ENCODE results near the gene SLC25A28.
A peak's percentile ranks its signal among the peaks of the same experiment; 100 is the strongest.
"Not testable (repeated sequence)": the region's sequence is repeated elsewhere in the genome, so short reads cannot be mapped to it uniquely, and the experiment has no call there.

Gene SLC25A28

DNA sequence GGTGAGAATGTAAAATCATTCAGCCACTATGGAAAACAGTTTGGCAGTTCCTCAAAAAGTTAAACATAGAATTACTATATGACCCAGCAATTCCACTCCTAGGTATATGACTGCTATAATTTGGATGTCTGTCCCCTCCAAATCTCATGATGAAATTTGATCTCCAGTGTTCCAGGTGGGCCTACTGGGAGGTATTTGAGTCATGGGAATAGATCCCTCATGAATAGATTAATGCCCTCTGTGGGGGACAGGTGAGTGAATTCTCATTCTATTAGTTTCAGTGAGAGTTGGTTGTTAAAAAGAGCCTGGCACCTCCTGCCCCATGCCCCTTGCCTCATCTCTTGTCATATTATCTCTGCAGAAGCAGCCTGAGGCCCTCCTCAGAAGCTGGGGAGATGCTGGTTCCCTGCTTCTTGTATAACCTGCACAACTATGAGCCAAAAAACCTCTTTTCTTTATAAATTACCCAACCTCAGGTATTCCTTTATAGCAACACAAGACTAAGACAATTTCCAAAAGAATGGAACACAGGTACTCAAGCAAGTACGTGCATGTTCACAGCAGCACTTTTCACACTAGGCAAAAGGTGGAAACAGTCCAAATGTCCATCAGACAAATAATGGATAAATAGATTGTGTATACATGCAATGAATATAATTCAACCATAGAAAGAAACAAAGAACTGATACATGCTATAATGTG lies 8.8 kb upstream of the SLC25A28 start:
- DNase-seq: no peak

DNA sequence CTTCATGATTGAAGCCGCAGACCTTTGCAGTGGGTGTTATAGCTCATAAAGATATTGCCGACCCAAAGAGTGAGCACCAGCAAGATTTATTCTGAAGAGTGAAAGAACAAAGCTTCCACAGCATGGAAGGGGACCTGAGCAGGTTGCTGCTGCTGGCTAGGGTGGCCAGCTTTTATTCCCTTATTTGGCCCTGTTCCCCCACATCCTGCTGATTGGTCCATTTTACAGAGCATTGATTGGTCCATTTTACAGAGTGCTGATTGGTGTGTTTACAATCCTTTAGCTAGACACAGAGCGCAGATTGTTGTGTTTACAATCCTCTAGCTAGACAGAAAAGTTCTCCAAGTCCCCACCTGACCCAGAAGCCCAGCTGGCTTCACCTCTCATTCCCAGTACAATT lies 4.9 kb upstream of the SLC25A28 start:
- not testable (repeated sequence) for DNase-seq

DNA sequence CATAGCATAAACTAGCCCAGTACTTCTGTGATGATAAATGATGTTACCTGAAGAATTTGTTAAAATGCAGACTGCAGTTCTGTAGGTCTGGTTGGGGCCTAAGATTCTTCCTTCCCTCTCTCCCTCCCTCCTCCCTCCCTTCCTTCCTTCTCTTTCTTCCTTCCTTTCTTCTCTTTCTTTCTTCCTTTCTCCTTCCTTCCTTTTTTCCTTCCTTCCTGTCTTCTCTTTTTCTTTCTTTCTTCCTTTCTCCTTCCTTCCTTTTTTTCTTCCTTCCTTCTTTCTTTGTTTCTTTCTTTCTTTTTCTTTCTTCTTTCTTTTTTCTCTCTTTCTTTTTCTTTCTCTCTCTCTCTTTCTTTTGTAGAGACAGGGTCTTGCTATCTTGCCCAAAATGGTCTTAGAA lies 3.7 kb upstream of the SLC25A28 start:
- DNase-seq: no peak

DNA sequence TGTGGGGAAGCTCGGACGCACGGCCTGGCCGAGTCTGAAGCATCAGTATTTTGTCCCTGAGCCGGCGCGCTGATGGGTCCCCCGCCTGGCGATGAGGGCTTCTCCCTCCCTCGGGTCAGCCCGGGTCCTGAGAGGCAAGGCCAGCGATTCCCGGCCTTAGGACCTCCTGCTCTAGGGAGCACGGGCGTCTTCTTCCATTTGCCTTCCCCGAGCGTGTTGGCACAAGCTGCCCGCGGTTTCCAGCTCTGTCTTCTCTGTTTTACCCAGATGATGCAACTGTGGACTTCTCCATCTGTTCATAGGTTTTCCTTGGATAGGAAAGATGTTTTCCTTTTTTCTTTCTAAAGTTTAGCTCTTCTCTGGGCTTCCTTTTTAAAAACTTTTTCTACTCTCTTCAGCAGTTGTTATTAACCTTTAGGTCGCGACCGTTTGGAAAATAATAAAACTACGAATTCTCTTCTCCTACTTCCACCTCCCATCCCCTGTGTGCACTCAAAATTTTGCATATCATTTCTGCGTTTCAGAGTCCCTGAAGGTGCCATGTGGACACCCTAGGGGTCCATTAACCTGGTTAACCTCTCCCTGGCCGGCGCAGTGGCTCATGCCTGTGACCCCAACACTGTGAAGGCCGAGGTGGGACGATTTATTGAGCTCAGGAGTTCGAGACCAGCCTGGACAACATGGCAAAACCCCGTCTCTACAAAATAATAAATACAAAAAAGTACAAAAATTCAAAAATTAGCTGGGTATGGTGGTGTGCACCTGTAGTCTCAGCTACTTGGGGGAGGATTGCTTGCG lies 1.4 kb upstream of the SLC25A28 start:
- peak in 1 of 2 experiments; percentile 63 for DNase-seq

DNA sequence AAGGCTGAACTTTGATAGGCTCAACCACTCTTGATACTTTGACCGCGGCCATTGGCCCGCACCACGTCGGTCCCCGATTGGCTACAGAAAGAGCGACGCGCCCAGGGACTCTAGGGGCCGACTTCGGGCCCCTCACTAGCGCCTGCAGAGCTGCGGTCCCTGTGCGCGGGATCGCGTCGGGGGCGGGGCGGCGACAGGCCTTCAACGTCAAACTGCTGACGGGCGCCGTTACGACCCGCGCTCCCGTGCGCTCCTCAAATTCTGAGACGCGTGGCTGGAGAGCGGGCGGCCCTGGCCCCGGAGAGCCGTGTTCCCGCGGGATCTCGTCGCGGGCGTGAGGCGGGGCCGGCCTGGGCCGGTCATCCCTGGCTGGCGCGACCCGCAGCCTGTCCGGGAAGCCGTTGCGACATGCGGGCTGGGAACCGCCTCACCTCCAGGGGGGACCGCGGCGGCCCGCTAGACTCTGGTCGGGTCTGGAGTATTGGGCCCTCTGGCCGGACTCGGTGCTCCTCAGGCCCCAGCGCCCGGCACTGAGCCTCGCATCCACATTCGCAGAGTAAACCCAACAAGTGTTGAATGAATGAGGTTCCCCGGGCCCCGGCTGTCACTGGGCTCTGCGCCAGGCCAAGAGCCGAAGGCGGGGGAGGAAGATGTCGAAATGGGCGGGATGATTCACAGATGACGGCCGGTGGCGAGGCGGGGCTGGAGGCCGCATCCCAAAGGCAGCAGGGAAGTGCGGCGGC lies 643 bp upstream of the SLC25A28 start:
- peak; percentile 78 to 83 for DNase-seq

DNA sequence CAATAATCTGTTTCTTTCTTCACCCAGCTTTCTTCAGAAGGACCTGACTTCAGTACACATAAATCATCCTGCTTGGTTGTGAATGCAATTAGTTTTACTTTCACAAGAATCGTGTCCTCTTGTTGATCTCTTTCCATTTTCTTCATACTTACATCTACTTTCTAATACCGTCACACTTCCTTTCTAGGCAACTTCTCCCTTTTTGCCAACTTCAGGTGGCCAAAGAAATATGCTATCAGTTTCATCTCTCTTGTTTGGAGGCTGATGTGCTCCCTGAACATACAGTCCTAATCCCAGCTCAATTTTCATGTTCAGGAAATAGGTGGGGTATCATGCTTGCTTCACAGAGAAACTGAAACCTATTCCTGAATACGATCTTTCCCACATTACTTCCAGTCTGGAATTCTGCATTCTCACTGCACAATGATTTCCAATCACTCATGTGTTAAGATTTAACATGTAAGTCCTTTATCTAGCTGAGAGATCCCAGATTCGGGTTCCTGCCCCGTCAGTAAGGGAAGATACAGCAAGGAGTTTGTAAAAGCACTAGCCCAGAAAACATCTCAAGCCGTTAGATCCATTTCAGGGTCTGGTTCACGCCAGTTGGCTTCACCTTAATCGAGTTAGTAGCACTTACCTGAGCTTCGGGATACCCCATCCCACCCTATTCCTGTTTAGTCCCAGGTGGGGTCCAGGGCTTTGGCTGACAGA lies 994 bp downstream of the SLC25A28 start:
- no peak for DNase-seq

DNA sequence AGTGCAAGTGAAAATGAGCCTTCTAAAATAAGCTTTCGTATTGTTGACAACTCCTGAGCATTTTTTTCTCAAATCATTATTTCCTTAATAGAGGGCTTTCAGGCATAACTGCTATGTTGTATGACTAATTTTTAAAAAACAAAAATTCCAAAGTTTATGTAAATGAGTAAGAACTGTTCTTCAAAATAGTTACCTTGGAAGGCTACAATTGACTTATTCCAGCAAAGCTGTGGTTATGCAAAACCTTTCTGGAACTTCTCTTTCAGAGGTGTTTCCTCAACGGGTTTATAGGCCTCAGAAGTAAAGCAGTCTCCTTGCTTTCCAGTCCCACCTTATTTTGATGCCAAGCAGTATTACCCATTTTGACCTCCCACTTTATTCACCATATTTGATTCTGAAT lies 2.5 kb downstream of the SLC25A28 start:
- DNase-seq: no peak

DNA sequence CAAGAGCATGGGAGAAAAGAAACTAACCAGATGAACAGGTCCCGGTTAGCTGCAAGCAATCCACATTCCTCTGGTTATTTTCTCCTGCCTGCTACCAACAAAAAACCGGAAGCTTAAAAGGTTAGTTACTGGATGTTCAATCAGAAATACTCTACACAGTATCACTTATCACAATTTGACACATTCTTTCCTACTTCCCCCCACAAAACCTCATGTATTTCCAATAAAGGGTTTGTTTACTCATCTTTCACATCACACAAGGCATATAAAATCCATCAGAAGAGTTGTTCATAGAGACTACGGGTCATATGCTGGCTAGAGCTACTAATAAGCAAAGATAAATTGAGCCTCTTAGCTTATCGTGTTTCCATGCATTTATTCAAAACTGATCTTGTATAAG lies 4.8 kb downstream of the SLC25A28 start:
- DNase-seq: no peak

DNA sequence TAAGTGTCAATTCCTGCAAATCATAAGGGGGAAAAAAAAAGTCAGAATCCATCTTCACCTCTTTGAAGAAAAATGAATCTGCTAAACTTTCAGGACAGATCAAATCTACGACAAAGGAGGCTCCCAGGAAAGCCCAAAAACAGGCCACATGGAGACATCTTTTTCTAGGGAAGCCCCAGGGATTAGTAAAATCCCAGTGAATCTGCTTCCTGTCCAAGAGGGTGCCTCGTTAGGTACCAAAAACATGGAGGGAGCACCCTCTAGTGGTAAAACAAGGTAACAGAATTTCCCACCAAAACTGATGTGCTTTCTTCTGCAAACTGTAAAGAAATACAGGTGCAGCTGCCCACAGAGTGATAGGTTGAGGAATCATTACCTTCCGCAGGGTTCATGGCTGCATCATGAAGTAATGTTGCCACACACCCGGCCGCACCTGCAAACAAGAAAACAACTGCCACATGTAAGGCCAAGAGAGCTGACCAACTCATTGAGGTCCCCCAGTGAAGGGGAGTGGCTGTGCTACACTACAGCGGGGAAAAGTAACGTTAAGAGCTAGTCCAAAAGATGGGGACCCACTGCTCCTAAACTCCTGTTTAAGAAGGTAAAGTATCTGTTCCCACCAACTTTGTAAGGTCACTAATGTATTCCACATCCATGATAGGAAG lies 7.9 kb downstream of the SLC25A28 start:
- DNase-seq: peak; percentile 44 to 55

DNA sequence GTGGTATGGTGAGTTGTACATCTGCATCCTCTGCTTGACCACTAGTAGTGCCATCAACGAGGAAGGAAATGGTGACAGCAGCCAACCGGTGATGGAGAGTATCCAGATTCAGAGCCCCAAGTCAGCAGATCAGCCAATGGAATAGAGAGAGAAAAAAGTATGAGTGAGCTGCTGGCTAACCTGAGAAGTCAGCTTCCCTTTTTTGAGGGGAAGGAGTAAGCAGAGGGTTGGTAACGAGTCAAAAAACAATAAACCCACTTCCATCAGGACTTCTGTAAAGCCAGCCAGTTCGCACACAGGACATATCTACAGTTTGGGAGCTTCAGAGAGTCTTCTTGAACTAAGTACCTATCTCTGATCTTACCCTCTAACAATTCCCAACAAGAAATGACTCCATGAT lies 8.9 kb downstream of the SLC25A28 start:
- DNase-seq: no peak

DNA sequence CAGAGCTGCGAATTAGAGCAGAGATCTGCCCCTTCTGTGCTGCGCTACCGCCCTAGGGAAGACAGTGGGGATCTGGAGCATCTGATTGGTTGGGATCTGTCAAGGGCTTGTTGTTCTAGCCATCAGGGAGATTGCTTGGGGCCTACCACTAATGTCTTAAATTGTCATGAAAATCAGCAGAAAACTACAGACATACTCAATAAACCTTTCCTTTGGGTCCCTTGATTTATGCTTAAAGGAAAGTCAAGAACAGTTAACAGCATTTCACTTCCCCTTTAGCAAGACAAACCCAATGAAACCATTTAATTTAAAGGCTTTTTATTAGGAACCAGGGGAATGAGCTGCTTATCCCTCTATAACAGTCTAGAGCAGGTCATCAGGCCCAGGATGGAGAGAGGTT lies 10.0 kb downstream of the SLC25A28 start:
- no peak for DNase-seq

DNA sequence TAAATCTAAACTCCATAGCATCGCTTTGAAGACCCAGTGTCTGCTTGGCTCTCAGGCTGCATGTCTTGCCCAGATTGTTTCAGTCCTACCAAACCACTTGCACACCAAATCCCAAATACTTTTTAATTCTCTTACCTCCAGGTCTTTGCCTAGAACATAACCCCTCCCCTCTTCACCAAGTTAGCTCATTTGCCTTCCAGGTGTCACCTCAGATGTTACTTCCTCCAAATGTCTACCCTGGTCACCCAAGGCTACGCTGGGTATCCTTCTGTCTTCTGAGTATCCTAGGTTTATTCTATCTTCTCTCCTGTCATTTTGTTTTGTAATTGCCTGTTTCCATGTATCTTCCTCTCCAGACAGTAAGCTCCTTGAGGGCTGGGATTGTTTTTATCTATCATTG lies 11.1 kb downstream of the SLC25A28 start:
- DNase-seq: no peak

DNA sequence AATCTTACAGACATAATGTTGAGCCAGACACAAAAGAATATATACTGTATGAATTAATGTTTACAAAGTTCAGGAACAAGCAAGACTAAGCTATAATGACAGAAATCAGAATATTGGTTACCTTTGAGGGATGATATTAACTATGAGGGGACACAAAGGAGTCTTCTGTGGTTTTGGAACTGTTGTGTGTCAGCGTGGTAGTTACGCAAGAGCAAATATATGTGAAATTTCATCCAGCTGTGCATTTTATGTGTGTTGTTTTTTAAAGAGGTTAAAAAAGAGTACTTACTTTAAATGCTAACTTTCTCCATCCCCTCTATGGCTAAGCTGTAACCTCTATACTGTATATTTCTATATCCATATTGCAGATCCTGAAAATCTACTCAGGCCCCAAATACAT lies 14.9 kb downstream of the SLC25A28 start:
- no peak for DNase-seq

DNA sequence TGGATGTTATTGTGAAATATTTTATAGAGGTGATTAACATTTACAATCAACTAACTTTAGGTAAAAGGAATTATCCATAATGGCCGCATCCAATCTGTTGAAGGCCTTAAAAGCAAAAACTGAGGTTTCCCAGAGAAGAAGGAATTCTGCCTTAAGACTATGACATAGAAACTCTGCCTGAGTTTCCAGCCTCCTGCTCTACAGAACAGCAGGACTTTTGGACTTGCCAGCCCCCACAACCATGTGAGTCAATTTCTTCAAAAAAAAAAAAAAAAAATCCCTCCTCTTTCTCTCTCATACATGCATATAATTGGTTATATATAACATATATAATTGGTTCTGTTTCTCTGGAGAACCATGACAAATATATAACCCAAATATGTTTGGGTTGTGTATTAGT lies 15.4 kb downstream of the SLC25A28 start:
- DNase-seq: no peak

DNA sequence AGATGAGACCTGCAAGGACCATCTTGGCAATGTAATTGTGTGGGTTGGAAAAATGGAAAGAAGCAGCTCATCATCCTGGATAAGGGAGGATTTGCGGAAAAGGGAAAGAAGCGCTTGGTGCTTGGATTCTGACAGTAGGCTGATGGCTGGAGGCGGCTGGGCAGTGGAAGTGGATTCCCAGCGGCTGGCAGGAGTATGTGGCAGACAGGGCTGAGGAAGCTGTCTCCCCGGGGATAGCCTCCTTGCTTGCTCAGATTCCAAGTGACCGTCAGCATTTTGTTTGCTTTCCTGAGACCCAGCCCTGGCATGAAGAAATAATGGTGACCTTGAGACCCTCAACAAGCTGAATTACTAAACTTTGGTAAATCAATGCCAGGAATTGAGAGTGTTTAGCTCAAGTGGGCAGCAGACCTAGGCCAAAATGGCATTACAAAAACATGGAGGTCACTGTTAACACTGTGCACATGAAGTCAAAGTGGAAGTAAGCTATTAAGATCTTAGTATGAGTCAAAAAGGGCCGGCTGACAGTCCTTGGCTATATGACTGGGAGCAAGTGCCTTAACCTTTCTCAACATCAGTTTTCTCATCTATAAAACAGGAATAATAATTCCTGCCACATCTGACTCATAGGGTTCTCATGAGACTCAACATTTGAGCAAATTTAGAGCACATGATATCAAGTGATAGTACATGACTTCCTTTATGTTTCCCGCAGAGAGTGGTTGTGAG lies 21.3 kb downstream of the SLC25A28 start:
- DNase-seq: no peak

DNA sequence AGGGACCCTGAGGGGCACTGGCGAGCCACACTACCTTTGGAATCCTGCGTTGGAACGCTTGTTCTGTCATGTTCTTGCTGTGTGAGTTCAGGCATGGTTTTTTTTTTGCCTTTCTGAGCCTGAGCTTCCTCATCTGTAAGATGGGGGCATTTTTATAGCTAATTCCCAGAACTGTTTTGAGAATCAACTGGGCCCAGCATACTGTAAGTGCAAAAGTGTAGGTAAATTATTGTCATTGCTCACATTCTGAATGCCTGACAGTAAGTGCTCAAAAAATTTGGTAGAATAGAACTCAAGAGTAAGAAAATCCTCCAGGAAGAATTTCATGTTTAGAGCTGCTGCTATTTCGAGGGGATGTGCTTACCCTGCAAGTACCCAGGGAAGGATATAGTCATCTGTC lies 22.2 kb downstream of the SLC25A28 start:
- no peak for DNase-seq

DNA sequence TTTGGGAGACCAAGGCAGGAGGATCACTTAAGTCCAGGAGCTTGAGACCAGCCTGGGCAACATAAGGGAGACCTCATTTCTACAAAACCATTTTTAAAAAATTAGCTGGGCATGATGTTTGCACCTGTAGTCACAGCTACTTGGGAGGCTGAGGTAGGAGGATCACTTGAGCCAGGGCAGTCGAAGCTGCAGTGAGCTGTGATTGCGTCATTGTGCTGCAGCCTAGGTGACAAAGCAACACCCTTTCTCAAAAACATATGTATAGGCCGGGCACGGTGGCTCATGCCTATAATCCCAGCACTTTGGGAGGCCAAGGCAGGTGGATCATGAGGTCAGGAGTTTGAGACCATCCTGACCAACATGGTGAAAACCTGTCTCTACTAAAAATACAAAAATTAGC lies 23.5 kb downstream of the SLC25A28 start:
- not testable (repeated sequence) for DNase-seq

DNA sequence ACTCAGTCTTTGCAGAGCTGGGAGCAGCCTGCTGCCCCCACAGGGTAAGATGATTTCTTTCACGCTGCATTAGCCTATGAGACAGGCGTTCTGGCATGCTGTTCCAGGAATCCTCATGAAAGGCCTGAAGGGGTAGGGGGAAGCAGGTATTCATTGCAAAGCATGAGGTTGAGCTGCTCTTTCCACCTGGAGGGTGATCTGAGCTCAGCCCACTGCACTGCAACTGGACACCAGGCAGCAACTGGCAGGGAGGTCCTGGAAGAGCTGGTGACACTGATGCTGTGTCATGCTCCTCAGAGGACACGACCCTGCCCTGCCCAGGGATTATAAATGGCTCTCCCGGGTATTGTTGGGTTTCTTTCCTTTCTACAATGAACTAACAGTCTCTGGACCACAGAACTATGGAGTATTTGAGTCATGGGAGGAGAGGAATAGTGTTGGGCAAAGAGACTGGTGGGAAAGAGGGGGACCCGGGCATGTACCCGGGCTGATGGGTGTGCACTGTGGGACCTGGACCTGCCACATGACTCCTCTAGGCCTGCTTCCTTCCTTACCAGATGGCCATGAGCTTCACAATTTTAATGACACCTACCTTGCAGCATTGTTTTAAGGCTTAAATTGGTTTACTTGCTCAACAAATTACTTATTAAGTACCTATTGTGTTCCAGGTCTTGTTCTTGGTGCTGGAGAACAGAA lies 24.3 kb downstream of the SLC25A28 start:
- no peak for DNase-seq

DNA sequence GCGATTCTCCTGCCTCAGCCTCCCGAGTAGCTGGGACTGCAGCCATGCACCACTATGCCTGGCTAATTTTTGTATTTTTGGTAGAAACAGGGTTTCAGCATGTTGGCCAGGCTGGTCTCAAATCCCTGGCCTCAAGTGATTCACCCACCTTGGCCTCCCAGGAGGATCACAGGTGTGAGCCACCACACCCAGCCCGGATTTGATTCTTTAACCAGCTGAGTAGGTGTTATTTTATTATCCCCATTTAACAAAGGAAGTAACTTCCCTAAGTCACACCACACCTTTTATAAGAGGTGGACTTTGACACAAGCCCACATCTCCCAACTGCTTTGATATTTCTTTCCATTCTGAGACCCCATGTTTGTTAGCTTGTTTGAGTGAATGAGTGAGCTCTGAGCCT lies 25.0 kb downstream of the SLC25A28 start:
- DNase-seq: no peak

DNA sequence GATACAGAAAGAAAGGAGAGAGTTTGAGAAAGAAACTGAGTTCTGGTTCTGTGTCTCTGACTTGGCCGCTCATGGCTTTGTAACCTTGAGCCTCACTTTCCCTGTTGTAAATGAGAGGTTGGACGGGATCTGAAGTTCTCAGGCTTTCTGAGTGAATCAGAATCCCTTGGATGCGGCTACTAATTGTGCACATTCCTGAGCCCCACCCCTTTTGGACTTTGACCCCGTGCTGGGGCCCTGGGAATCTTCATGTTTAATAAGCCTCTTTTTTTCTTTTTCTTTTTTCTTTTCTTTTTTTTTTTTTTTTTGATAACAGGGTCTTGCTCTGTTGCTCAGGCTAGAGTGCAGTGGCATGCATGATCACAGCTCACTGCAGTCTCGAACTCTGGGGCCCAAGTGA lies 26.9 kb downstream of the SLC25A28 start:
- no peak for DNase-seq

DNA sequence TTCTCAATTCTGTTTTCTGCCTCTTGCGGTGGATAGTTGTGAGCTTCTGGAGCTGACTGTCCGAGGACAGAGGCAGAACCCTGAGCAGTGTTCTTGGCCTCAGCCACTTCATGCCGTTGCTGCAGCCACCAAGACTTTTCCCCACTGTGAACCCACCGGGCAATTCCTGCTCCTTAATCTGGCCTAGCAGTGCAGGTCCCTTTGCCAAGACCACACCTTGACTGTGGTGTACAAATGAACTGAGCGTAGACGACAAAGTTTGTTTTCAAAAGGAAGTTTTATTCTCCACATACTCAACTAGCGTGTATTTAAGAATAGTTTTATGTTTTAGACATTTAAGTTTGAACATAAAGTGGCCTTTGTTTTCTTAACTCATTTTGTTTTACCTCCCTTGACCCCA lies 29.4 kb downstream of the SLC25A28 start:
- DNase-seq: no peak

Data from SHP77 (cell line).